Retinal pigment epithelial cell (primary cell): ENCODE data around the gene KRTAP10-1.
"Not testable (repeated sequence)": the region's sequence is repeated elsewhere in the genome, so short reads cannot be mapped to it uniquely, and the experiment has no call there.

Experiments
- DNase-seq: peaks from one replicate; pipeline ENCODE4 v3.0.0-alpha.2; 2010; ENCODE audit warnings: low read depth
- H3K4me3 ChIP-seq: 2 replicates; pipeline ENCODE4 v1.5.1; 2011; ENCODE audit warnings: mild to moderate bottlenecking, low read length, control low read depth, moderate library complexity
- TF ChIP-seq, protein P1 (sequence below): conservative IDR thresholded peaks from 2 replicates; pipeline ENCODE4 v1.5.1; 2011; ENCODE audit warnings: low read depth, low read length, control low read depth, inconsistent platforms

KRTAP10-1 gene

DNA sequence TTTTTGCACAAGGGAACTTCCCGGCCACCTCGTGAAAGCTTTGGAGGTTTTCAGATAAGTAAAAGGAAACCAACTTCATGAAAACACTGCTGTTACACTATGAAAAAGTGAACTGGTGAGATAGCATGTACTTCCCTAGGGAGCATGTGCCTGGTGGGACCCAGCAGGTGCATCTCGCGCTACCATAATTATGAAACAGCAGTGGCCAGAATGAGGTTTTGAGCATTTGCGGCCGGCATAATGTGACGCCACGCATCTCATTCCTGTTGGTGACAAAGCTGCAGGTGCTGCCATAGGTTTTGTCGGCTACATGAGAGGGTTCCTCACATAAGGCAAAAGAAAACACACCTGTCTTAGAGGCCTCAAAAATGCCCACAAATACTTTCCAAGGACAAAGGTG is 16.9 kb upstream of the KRTAP10-1 start:
- DNase-seq = no peak
- no peak overlapping the region for H3K4me3 ChIP-seq
- TF ChIP-seq, protein P1, sequence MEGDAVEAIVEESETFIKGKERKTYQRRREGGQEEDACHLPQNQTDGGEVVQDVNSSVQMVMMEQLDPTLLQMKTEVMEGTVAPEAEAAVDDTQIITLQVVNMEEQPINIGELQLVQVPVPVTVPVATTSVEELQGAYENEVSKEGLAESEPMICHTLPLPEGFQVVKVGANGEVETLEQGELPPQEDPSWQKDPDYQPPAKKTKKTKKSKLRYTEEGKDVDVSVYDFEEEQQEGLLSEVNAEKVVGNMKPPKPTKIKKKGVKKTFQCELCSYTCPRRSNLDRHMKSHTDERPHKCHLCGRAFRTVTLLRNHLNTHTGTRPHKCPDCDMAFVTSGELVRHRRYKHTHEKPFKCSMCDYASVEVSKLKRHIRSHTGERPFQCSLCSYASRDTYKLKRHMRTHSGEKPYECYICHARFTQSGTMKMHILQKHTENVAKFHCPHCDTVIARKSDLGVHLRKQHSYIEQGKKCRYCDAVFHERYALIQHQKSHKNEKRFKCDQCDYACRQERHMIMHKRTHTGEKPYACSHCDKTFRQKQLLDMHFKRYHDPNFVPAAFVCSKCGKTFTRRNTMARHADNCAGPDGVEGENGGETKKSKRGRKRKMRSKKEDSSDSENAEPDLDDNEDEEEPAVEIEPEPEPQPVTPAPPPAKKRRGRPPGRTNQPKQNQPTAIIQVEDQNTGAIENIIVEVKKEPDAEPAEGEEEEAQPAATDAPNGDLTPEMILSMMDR = no peak

DNA sequence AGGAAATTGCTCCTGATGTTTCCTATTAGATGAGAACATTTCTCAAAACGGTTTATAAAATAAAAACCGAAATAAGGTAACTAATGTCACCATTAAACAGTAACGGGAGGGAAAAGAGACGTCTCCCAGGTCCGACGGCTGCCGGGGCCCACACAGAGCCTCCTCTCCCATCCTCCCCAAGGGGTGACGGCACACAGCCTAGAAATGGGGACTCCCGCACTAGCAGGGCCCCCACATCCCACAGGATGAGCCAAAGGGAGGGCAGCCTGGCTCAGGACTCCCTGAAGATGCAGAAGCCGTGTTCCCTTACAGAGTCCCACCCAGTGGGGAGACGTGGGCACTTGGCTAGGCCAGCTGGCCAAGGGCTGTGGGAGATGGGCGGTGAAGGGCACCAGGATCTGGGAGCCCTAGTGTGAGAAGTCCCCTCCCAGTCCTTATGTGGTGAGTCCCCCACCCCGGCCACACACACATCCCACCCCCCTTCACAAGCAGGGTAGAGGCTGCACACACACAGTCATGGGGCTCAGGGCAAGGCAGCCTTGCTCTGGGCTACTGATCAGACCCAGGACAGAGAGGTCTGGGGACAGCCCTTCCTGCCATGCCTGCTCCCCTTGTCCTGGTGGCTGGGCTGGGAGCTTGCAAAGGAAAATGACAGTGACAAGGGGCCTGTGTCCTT is 15.3 kb upstream of the KRTAP10-1 start:
- no peak overlapping the region for H3K4me3 ChIP-seq
- DNase-seq = no peak
- TF ChIP-seq, protein P1 = no peak

DNA sequence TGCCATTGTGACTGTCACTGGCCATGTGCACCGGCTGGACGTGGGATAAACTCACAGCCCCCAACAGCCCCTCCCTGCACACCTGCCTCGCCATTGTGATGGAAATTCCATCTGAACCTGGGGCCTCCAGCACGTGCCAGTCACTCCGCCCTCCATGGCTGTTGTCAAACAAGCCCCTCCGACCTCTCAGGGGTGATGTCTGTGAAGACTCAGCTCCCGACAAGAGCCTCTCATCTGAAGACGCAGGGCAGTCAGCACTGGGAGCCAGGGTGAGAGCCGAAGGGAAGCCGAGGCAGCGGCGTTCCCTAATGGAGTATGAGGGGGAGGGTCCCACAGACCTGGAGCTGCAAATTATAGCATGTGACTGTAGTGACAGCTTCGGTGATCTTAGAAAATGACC is 12.7 kb upstream of the KRTAP10-1 start:
- DNase-seq = no peak
- TF ChIP-seq, protein P1 = no peak
- H3K4me3 ChIP-seq = no peak overlapping the region

DNA sequence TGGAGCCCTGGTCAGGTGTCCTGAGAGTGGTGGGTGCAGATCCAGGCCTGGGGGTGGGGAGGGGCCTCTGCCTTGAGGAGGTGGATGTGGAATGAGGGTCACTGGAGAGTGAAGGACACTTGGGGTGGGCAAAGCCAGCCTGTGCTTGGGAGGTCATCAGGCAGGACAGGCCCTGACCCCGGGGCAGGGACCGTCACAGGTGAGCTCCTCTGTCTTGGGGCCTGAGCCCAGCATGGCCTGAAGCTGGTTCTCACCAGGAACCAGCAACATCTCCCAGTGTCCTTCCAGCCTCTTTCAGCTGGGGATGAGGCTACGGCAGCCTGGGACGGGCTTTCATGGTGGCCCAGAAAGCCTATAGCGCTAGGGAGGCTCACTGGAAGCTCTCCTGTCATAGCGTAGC is 12.1 kb upstream of the KRTAP10-1 start:
- TF ChIP-seq, protein P1 = no peak
- no peak overlapping the region for H3K4me3 ChIP-seq
- no peak for DNase-seq

DNA sequence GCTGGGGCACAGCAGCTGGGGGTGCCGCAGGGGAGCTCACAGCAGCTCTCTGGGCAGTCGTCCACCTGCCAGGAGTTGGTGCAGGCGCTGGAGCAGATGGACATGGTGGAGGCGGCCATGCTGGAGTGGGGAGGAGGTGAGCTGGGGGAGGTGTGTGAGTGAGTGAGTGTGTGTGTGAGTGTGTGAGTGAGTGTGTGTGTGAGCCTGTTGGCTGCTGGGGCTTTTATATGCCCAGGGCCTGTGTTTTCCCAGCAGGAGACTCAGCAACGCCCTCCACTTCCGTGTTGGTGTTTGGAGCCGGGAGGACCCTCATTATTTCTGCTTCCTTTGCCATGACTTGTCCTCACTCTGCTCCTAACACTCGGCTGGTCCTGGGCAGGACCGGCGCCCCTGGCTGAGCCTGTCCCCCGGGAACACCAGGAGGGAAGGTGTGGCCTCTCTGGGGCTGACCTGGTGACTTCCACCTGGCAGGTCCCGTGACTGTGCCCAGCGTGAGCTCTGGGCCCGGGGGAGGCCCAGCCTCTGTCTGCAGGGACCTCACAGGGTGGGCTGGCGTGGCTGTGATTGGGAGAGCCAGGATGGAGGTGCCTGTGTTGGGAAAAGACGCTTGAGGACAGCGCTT is 11.5 kb upstream of the KRTAP10-1 start, which contains the start of gene KRTAP10-2:
TSS of gene KRTAP10-2 (minus strand) at position 166 of the 622 bp plus-strand sequence. CDS start at position 119, 47 bp downstream.
- DNase-seq = no peak
- no peak within 1 kb of the TSS for H3K4me3 ChIP-seq
- TF ChIP-seq, protein P1 = no peak

DNA sequence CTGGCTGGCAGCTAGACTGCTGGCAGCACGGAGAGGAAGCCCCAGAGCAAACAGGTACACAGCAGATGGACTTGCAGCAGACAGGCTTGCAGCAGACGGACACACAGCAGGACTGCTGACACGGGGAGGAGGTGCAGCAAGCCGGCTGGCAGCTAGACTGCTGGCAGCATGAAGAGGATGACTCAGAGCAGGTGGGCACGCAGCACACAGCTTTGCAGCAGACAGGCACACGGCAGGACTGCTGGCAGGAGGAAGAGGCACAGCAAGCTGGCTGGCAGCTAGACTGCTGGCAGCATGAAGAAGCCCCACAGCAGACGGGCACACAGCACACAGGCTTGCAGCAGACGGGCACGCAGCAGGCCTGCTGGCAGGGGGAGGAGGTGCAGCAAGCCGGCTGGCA is 10.8 kb upstream of the KRTAP10-1 start:
- DNase-seq = no peak
- H3K4me3 ChIP-seq = no peak overlapping the region
- TF ChIP-seq, protein P1 = no peak

DNA sequence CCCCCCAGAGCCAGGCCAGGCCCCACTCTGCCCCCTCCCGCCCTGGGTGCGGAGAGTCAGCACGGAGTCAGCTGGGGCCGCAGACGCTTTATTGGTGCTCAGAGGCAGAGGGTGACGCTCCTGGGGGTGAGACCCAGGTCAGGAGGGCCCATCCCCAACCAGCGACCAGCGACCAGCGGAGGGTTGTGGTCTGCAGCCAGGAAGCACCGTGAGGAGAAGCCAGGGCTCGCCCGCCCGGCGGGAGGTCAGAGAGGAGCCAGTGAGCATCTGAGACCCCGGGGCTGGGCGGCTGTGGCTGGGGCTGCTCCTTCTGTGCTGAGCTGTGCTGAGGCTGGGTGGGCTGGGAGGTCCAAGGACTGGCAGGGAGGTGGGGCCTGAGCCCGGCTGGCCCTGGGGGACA is 10.3 kb upstream of the KRTAP10-1 start:
- DNase-seq, H3K4me3 ChIP-seq: not testable (repeated sequence)
